Right ventricle myocardium superior (tissue), 1 donor: ENCODE results near the gene VWA7. TPM values are rescaled to one million over a fixed set of nuclear protein-coding genes. Genes with fewer than 3 reads are reported as not detected.
A peak's percentile ranks its signal among the peaks of the same experiment; 100 is the strongest.
"Not testable (repeated sequence)": the region's sequence is repeated elsewhere in the genome, so short reads cannot be mapped to it uniquely, and the experiment has no call there.

ENCODE experiments used
- ATAC-seq: fragments of 200-7000 bp; cut with Tn5 transposase; one replicate; pipeline ENCODE4 v1.9.1; 2020; ENCODE audit warnings: mild to moderate bottlenecking; ENCODE audit not compliant: poor library complexity
- DNase-seq: peaks from one replicate; pipeline ENCODE4 v3.0.0-alpha.2; 2020
- intact Hi-C: fragments of 100-400 bp; cut with DNase I; formaldehyde crosslinking; loops from one replicate; pipeline ENCODE4 v1.11.2; 2022
- total RNA-seq: library from RNA; stranded (reverse); fragmentation: NEBNext Ultra II Directional; extraction: Animal tissue kit (Norgen Biotek cat#: 25700); gene quantifications from one replicate; pipeline ENCODE4 v1.2.1, GENCODE V29; 2021
- donor health status: DM: no; HTN: yes; CAD: no; lungs with severe emphysema.

The VWA7 gene
- total RNA-seq, 1 donor from 2014 or later, result 9.5 TPM

DNA sequence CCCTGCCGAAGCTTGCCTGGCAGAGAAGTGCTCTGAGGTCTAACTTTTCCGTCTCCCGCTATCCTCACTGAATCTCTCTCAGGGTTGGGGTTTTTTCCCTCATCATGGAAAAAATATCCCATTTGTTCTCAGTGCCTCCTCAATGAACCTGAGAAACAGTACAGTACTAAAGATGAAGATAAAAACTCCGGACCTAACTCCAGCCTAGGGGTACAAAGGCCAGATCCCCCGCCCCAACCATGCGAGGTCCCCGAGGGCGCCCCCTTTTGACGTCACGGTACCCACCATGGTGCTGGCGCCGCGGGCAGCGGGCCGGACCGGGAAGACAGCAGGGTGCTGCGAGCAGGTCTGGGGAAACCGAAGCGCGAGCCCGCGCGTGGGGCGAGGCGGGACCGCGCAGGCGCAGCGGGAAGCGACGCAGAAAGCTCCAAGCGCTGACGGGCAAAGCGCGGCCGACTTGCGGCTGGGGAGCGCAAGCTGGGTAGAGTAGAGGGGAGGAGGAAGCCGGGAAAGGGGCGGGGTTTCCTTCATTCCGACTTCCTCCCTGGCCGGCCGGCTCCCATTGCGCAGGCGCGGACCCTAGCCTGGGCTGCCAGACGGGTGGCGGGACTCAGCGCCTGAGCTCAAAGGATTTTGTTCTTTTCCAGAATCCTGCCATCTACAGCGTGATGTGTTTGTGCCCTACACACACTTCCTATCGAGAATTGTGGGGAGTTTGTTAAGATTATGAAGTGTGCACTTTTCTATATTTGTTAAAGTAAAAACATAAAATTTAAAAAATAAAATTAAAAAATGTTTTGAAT is 29.5 kb upstream of the VWA7 start, which contains the start of gene LSM2:
TSS of gene LSM2 (minus strand) at position 497 of the 803 bp plus-strand sequence. CDS start at position 288, 209 bp downstream.
- ATAC-seq (peak; percentile 99), DNase-seq (peak; percentile 99)
- intact Hi-C loops, result no loop called here

DNA sequence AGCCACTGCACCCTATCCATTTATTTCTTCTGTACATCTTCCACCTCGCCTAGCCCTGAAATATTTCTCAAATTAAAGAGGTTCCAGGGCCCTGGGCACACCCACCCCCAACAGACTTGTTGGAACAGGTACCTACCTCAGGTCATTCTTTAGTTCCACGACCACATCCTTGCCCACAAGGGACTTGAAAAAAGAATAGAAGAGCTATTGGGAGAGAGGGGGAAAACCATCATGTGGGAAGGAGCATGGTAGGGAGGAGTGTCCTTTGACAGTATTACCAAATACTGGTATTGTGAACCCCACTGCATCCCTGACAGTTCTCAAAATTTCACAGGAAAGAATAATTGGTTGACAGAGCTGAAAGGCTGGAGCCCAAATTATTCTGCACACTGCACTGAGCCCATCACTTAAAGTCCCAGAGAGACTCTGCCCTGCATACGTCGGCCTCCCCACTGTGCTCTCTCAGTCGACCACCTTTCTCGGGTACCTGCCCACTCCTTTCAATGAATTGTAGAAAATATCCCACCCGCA is 28.9 kb upstream of the VWA7 start:
- ATAC-seq (no peak), DNase-seq (no peak)
- intact Hi-C loops, result no loop called here

DNA sequence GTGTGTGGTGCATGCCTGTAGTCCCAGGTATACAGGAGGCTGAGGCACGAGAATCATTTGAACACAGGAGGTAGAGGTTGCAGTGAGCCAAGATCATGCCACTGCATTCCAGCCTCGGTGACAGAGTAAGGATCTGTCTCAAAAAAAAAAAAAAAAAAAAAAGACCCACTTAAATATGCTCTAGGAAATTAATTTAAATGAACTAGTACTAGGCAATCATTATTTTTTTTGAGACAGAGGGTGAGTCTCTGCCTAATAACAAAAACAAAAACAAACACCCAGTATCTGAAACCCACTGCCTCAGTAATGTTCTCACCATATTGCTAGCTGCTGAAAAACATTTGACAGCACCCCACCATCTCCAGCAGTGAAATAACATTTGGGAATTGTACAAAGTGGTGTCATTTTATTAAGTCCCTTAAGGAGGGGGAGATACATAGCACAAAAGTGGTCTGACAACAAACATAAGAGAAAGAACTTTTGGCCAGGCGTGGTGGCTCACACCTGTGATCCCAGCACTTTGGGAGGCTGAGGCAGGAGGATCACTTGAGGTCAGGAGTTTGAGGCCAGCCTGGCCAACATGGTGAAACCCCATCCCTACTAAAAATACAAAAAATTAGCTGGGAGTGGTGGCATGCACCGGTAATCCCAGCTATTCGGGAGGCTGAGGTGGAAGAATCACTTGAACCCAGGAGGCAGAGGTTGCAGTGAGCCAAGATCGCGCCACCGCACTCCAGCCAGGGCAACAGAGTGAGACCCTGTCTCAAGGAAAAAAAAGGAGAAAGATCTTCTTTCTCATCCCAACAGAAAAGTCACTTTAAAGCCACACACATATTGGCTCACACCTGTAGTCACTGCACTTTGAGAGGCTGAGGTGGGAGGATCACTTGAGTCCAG is 24.2 kb upstream of the VWA7 start:
- DNase-seq, intact Hi-C loops, ATAC-seq: not testable (repeated sequence)

DNA sequence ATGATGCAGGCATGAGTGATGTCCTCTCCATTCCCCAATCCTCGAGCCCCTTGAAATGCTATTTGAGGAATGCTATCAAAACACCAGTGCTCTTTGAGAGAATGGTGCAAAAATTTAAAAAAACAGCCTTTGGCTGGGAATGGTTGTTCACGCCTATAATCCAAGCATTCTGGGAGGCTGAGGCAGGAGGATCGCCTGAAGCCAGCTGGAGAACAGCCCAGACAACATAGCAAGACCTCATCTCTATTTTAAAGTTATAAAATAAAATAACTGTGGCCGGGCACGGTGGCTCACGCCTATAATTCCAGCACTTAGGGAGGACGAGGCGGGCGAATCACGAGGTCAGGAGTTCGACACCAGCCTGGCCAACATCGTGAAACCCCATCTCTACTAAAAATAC is 22.7 kb upstream of the VWA7 start:
- DNase-seq (no peak), ATAC-seq (no peak)
- intact Hi-C loops, result no loop called here

DNA sequence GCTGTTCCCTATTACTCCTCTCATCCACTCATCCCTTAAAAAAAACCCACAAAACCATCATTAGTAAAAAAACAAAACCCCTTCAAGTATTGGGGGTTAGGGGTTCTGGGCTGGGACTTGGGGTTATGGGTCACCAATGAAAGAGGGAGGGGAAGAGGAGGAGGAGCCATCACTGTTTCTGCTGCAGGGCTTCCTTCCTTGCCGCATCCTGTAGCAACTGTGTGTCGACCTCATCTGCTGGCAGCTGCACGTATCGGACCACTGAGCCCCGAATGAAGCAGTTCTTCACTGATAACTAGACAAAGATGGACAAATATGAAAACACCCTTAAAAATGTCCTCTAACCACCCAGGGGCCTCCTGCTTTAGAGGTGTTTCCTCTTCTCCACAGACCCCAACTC is 20.5 kb upstream of the VWA7 start:
- intact Hi-C loops, result no loop called here
- DNase-seq, result no peak
- ATAC-seq, result no peak

DNA sequence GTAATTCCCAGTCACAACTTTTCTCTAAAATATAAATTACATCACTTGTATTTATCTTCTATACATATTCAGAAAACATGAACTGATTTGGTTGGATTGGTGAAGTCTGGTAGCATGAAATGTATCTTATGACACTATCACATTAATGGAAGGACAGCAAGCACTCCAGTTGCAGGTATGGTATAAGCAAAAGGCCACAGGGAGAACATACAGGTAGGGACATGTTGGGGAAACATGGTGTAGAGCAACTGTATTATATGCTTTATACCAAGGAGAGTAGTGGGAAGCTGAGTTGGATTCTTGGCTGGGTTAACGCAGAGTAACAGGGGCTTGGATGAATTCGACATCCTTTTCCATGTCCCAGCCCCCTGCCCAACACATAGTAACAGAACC is 19.9 kb upstream of the VWA7 start:
- ATAC-seq, result no peak
- no peak for DNase-seq
- intact Hi-C loops, result no loop called here

DNA sequence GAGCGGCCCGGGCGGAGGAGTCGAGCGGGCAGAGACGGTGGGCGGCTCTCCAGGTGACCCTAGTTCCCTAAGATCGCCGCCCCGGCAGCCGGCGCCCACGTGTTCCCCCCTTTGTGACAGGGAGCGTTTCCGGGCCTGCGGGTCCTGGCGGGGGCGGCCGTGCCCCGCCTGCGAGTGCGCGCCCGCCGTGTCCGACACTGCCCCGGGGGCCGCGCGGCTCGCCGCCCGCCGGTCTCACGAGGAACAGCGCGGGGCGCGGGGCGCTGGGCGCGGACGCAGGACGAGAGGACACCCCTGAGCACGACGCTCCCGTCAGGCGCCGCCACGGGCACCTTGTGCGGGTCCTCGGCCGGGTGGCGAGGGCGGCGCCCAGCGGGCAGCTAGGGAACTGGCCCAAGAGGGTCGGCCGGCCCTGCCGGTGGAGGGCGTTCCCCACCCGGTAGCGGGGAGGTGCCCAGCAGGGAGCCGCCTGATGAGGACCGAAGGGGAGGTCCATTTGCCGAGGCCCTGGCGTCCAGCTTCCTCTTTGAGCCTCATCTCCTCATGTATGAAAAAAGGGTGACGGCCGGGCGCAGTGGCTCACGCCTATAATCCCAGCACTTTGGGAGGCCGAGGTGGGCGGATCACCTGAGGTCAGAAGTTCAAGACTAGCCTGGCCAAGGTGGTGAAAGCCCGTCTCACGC is 18.6 kb upstream of the VWA7 start, which contains the start of gene VARS1:
TSS of gene VARS1 (minus strand) at position 137 of the 683 bp plus-strand sequence. CDS start 535 bp downstream, outside the sequence.
- intact Hi-C loops, result no loop called here
- peak; percentile 96 for ATAC-seq
- DNase-seq, result peak; percentile 96

DNA sequence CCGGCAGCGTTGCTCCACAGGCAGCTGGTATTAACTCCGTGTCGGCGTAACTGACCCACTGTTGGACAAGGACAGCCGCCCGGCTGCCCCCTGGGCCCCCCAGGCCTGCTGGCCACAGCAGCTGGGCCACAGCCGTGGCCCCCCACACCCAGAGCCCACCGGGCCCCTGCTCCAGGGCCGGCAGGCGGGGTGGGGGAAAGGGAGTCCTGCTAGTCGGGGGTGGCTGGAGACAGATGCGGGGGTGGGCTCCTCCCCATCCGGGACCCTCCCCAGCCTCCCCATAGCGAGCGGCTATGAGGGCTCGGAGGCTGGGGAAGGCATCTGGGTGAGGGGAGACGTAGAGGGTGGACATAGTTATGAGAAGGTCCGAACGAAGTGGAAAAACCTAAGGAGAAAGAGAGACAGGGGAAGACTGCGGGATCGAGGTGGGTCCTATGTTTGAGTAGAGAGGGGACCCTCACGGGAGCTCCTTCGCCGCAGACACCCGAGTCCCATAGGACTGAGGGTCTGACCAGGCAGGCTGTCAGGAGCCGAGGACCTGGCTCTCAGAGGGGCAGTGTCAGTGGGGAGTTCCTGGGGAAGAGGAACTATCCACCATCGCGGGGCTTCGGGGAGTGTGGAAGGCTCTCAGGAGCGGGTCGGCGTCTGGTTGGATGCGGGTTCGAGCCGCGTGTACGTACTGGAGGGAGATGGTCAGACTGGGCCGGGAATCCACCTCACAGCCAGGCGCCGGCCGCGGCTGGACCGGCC is 17.9 kb upstream of the VWA7 start:
- no peak for DNase-seq
- peak; percentile 38 for ATAC-seq
- intact Hi-C loops, result no loop called here

DNA sequence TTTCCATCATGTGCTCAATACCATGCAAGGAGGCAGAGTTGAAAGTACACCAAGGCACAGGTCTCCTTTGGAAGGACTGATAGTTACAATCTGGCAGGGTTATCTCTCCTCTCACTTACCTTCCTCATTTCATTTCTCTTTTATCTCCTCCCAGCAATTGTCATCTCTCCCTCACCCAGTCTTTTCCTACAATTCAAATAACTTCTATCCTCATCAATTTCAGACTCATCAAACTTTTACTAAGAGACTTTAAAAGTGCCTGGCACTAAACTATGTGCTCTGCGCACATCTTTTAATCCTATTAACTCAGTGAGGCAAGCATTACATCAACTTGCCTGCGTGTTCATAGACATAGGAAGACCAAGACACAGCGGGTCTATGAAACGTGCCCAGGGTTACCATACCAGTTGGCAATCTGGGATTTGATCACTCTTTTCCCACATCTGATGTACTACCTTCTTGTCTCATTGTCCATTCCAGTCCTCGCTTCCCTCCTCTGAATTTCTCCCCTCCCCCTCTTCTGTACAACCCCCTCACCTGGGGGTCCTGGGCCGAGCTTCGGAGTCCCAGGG is 17.3 kb upstream of the VWA7 start:
- DNase-seq, result no peak
- no peak for ATAC-seq

DNA sequence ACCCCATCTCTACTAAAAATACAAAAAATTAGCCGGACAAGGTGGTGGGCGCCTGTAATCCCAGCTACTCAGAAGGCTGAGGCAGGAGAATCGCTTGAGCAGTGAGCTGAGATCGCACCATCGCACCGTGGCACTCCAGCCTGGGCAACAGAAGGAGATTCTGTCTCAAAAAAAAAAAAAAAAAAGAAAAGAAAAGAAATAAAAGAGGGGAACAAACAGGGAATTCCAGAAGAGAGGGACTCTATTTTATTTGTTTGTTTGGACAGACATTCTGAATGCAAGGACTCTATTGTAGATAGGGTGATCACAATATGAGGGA is 16.8 kb upstream of the VWA7 start:
- DNase-seq, ATAC-seq, intact Hi-C loops: not testable (repeated sequence)

More for the DNA sequence above, 17.3 kb upstream of the VWA7 start:
- intact Hi-C loops, result no loop called here

DNA sequence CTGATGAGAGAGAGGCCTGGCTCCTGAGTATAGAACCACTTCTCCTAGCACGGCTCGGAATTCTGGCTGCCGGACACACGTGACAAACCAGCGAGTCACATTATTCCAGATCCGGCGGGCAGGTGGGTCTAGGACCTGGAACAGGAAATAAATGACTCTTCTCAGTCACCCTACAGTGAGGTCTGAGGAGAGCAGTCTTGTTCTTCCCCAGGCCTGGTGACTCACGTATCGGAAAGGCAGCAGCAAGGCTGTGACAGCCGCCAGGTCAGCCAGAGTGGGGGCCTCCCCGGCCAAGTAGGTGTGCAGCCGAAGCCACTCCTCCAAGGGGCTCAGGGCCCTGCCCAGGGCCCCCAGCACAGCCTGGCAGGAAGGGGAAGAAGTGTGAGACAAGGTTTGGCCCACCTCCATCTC is 15.6 kb upstream of the VWA7 start:
- intact Hi-C loops, result no loop called here
- DNase-seq (no peak), ATAC-seq (no peak)

DNA sequence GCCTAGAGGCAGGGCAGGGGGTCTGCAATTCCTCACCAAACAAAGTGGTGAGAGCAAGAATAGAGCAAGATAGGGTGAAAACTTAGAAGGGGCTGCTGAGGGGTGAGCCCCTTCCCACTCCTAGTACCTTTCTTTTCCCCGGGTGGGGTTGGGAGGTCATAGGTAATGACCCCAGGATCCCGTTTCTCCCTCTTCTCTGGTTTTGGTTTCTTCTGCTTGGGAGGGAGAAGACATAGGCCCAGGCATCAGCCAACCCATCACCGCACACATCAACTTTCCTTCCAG is 14.9 kb upstream of the VWA7 start:
- intact Hi-C loops, result no loop called here
- ATAC-seq (no peak), DNase-seq (no peak)

DNA sequence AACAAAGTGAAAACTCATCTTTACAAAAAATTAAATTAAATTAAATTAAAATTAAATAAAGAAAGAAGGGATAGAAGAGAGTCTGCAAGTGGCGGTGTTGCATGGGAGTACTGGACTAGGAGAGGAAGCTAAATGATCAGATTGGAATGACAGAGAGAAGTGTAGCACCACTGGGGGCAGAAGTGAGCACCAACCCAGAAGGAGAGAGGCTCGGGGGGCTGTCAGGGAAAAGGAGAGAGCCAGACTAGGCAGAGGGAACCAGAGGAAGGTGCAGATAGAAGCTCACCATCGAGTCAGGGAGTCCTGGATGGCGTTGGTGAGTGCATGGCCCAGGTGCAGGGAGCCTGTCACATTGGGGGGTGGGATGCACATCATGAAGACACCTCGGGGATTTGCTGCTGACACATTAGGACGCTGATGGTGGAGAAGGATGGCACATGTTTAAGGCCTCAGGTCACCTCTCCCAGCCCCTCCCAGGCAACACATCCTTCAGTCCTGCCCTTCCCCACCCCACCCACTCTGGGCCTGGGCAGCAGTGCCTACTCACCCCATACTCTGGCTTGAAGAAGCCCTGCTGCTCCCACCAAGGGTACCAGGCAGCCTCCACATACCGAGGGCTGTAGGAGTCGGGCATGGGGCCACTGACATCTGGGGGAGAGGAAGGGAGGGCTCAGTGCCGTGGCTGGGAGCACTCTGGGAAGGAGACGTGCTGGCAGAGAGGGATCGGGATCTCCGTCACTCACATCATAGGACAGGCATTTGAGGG is 14.4 kb upstream of the VWA7 start:
- intact Hi-C loops, result no loop called here
- ATAC-seq, result no peak
- no peak for DNase-seq

DNA sequence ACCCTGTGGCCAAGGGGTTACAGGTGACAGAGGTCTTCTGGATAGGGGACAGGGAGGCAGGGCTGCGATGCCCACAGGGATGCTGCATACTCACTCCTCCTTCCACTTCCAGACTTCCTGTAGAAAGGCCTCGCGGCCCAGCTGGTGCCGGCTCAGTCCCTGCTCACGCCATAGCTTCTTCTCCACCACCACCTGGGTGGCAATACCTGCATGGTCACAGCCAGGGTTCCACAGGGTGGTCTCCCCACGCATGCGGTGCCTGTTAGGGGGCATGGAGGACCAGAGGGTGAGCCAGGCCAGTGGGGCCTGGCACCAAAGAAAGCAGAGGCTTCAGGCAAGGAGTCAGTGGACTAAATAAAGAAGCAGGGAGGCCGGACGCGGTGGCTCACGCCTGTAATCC is 8.3 kb upstream of the VWA7 start:
- intact Hi-C loops, result no loop called here
- ATAC-seq (no peak), DNase-seq (no peak)

DNA sequence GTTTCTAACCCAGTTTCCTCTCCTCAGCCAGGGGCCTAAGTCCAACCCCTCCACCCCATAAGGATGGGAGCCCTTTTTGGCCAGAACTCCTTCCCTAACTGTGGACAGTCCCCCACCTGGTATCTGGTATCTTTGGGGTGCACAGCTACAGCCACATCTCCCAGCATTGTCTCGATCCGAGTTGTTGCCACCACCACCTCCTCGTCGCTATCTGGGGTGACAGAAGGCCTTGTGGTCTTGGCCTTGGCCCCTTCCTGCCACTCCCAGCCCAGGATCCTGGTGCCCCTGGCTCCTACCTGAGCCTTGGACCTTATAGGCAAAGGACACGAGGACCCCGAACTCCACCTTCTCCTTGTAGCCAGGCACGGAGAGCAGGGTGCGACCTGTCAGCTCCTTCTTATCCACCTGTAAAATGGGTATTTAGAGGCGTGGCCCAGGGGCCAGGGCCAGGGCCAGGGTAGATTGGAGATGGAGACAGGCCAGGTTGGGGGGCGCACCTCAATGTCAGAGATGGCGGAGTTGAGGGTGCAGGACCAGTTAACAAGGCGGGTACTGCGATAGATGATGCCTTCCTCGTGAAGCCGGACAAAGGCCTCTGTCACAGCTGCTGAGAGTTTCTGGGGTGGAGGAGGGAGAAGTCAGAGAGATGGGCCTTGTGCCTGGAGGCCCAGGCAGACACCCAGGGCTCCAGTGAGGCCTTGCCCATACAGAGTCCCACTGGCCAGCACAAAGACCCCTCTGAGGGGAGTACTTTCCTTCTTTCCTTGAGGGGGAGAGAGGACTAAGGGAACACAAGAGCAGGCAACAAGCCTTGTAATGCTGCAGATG is 7.2 kb upstream of the VWA7 start:
- DNase-seq (no peak), ATAC-seq (no peak)
- intact Hi-C loops, result no loop called here

DNA sequence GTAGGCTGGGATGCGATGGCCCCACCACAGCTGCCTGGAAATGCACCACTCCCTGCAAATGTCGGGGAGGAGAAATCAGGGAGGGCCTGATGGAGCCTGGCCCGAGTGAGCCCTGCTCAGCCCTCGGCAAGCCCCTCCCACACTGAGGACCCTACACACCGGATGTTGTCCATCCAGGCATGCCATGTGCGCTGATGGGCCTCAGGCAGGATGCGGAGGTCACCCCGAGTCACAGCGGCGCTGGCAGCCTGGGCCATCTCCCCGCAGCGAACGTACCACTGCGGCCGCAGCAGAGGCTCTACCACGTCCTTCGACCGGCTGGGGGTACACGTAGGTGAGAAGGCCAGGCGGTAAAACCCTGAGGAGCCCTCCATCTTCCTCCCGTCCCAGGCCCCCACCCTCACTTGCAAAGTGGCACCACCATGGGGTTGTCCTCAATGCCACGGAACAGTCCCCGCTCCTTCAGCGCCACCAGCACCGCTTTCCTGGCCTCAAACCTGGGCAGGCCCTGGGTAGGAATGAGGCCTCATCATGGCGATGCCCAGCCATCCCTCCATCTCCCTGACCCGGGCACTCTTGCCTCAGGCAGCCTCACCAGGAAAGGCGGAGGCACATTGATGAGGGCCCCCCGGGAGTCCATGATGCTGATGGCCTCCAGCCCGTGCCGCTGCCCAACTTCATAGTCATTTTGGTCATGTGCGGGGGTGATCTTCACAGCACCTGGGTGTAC is 5.2 kb upstream of the VWA7 start:
- DNase-seq, result no peak
- no peak for ATAC-seq
- intact Hi-C loops, result no loop called here
